Measurements from ENCODE around the gene GMPPB. TPM values are rescaled to one million over a fixed set of nuclear protein-coding genes. Genes with fewer than 3 reads are reported as not detected.

GMPPB gene
- total and polyA plus RNA-seq, 9 of the 15 experiments (the other 6 are each of a cell fraction or from before 2014, with no cell fraction given), result 0.53 to 17.4 (median 8.1) TPM

GRCh38 chr3:49673715-49674496, 49.8 kb downstream of the GMPPB start, which contains the start of gene APEH (continued):
- TF ChIP-seq RBM14 (IDR thresholded peaks at IDR 0.05; ENCODE audit: borderline replicate concordance, insufficient read depth, low read depth, low read length), result 0 out of 2 replicates have a peak, but pooled peaks have one; percentile 24
- peak in 1 of 2 experiments; percentile 46; a peak in 1 of 4 replicates for TF ChIP-seq ZNF639 (CRISPR knock-in tag; conservative IDR thresholded peaks at IDR 0.05 in 1 of 2, IDR thresholded peaks at IDR 0.05 in 1 of 2)
- peak; percentile 25 for TF ChIP-seq HMGN3 (IDR thresholded peaks at IDR 0.05; ENCODE audit: borderline replicate concordance, extremely low read depth, insufficient read length, low read depth, low read length)
- no peak for TF ChIP-seq FOSL1 (tag; conservative IDR thresholded peaks at IDR 0.05)
- TF ChIP-seq POLR2AphosphoS5 (IDR thresholded peaks at IDR 0.05; ENCODE audit: control insufficient read depth, insufficient read depth, low read depth, low read length), result 0 out of 2 replicates have a peak, but pooled peaks have one; percentile 35
- no peak for TF ChIP-seq RUNX1 (IDR thresholded peaks at IDR 0.05; ENCODE audit: low read depth)
- TF ChIP-seq ZFX (CRISPR knock-in tag; IDR thresholded peaks at IDR 0.05), result peak; percentile 86
- peak; percentile 54 for TF ChIP-seq NBN (IDR thresholded peaks at IDR 0.05; ENCODE audit: low read depth)
- no peak for TF ChIP-seq POLR2AphosphoS2 (IDR thresholded peaks at IDR 0.05; ENCODE audit: low read length)
- TF ChIP-seq, protein P1, sequence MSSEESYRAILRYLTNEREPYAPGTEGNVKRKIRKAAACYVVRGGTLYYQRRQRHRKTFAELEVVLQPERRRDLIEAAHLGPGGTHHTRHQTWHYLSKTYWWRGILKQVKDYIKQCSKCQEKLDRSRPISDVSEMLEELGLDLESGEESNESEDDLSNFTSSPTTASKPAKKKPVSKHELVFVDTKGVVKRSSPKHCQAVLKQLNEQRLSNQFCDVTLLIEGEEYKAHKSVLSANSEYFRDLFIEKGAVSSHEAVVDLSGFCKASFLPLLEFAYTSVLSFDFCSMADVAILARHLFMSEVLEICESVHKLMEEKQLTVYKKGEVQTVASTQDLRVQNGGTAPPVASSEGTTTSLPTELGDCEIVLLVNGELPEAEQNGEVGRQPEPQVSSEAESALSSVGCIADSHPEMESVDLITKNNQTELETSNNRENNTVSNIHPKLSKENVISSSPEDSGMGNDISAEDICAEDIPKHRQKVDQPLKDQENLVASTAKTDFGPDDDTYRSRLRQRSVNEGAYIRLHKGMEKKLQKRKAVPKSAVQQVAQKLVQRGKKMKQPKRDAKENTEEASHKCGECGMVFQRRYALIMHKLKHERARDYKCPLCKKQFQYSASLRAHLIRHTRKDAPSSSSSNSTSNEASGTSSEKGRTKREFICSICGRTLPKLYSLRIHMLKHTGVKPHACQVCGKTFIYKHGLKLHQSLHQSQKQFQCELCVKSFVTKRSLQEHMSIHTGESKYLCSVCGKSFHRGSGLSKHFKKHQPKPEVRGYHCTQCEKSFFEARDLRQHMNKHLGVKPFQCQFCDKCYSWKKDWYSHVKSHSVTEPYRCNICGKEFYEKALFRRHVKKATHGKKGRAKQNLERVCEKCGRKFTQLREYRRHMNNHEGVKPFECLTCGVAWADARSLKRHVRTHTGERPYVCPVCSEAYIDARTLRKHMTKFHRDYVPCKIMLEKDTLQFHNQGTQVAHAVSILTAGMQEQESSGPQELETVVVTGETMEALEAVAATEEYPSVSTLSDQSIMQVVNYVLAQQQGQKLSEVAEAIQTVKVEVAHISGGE (CRISPR knock-in tag; IDR thresholded peaks at IDR 0.05), result peak; percentile 86 to 97 (median 94); a peak in 5 of 6 replicates
- TF ChIP-seq ZBTB2 (IDR thresholded peaks at IDR 0.05), result peak; percentile 84
- 0 out of 4 replicates have a peak, but pooled peaks of 1 of the 2 experiments have one; percentile 23 for TF ChIP-seq NONO (IDR thresholded peaks at IDR 0.05; ENCODE audit: low read depth in 2 of 2, low read length in 1 of 2)
- no peak for TF ChIP-seq SRSF1 (IDR thresholded peaks at IDR 0.05; ENCODE audit: low read depth, low read length)
- TF ChIP-seq, protein P2, sequence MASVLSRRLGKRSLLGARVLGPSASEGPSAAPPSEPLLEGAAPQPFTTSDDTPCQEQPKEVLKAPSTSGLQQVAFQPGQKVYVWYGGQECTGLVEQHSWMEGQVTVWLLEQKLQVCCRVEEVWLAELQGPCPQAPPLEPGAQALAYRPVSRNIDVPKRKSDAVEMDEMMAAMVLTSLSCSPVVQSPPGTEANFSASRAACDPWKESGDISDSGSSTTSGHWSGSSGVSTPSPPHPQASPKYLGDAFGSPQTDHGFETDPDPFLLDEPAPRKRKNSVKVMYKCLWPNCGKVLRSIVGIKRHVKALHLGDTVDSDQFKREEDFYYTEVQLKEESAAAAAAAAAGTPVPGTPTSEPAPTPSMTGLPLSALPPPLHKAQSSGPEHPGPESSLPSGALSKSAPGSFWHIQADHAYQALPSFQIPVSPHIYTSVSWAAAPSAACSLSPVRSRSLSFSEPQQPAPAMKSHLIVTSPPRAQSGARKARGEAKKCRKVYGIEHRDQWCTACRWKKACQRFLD (CRISPR knock-in tag; IDR thresholded peaks at IDR 0.05), result 0 out of 2 replicates have a peak, but pooled peaks have one; percentile 51
- TF ChIP-seq GABPB2 (CRISPR knock-in tag; conservative IDR thresholded peaks at IDR 0.05), result no peak
- TF ChIP-seq SP1 (CRISPR knock-in tag; IDR thresholded peaks at IDR 0.05), result peak; percentile 71; the same call in 1 of the 2 replicates
- no peak for TF ChIP-seq ZNF778 (CRISPR knock-in tag; IDR thresholded peaks at IDR 0.05)

Data from K562 (cell line).